ENCODE measurements around the gene DNM3. TPM values are rescaled to one million over a fixed set of nuclear protein-coding genes. Genes with fewer than 3 reads are reported as not detected.

Gene DNM3
- total RNA-seq, 1 donor from 2014 or later: 0.41 TPM

DNA sequence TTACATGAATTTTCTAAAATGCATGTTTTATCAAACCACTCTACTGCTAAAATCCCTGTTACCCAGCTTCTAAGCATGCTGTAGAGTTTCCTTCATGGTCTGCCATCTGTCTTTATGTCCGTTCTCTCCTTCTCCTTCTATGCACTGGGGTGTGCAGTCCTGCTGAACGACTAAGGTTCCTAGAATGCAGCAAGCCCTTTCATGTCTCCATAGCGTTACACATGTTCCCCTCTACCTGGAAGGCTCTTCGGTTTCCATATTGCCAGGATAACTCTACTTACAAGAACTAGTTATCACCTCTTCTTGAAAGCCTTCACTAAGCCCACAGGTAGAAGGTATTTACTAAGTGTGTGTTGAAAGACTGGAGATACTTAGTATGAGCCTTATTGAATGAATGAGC is 22.2 kb downstream of the DNM3 start:
- Mint-ChIP-seq H3K36me3 (ENCODE audit: low read depth) (no peaks in the 10 kb centered on the region), H3K27ac (no peak overlapping the region), H3K27me3 (ENCODE audit: low read depth) (peaks cover 26% of the 10 kb centered on the region), H3K4me1 (ENCODE audit: low read depth) (no peaks in the 10 kb centered on the region), H3K4me3 (ENCODE audit: low read depth) (no peak overlapping the region), H3K9me3 (no peaks in the 10 kb centered on the region)
- DNase-seq (ENCODE audit: low spot score): no peak
- intact Hi-C loops (cut with micrococcal nuclease): no loop called here

DNA sequence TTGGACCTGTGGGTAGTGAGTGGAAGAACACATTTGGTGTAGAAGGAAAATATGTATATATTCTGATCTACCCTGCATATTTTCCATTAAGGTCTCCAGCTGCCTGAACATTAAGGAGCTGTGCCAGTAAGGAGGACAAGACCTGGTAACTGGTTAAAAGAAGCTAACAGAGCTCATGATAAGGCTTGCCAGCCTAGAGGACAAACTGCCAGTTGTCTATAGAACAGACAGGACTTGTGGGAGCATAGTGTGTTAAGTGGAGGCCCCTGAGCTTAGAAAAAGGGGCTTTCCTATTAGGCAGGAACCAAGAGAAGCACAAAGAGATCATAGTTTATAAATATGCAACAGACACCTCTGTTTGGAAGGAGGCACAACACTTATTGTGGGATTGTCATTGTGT is 23.0 kb downstream of the DNM3 start:
- H3K27ac Mint-ChIP-seq: no peak overlapping the region
- DNase-seq (ENCODE audit: low spot score): no peak
- no peaks in the 10 kb centered on the region for H3K9me3 Mint-ChIP-seq
- no peaks in the 10 kb centered on the region for H3K4me1 Mint-ChIP-seq (ENCODE audit: low read depth)
- intact Hi-C loops (cut with micrococcal nuclease): no loop called here
- H3K4me3 Mint-ChIP-seq (ENCODE audit: low read depth): no peak overlapping the region
- H3K36me3 Mint-ChIP-seq (ENCODE audit: low read depth): no peaks in the 10 kb centered on the region
- peaks cover 28% of the 10 kb centered on the region for H3K27me3 Mint-ChIP-seq (ENCODE audit: low read depth)

DNA sequence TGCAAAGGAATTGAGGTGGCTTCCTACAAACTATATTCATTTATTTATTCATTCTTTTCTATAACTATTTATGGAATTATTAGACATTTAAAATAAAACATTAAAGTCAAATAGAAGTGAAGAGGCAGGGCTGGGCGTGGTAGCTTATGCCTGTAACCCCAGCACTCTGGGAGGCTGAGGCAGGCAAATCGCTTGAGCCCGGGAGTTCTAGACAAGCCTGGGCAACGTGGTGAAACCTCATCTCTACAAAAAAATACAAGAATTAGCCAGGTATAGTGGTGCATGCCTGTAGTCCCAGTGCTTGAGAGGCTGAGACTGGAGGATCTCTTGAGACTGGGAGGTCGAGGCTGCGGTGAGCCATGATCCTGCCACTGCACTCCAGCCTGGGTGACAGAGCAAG is 23.8 kb downstream of the DNM3 start:
- H3K36me3 Mint-ChIP-seq (ENCODE audit: low read depth): no peaks in the 10 kb centered on the region
- DNase-seq (ENCODE audit: low spot score): no peak
- peaks cover 30% of the 10 kb centered on the region for H3K27me3 Mint-ChIP-seq (ENCODE audit: low read depth)
- no peak overlapping the region for H3K4me3 Mint-ChIP-seq (ENCODE audit: low read depth)
- H3K9me3 Mint-ChIP-seq: no peaks in the 10 kb centered on the region
- no peak overlapping the region for H3K27ac Mint-ChIP-seq
- H3K4me1 Mint-ChIP-seq (ENCODE audit: low read depth): no peaks in the 10 kb centered on the region
- intact Hi-C loops (cut with micrococcal nuclease): no loop called here

DNA sequence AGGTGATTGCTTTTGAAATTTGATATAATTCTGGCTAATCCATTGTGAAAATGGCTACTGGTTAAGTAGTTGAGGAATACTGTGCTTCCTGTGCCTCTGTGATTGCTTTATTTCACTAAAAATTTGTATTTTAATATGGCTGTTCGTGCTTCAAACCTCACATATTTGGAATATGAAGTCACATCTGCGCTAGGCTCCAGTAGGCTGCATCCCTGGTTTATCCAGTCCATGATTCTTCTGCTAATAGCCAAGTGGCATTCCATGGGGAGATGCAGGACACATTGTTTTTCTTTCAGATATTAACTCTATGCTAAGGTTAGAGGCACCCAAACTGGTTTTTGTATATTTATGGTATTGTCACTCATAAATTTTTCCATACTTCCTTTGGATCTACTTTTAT is 25.9 kb downstream of the DNM3 start:
- intact Hi-C loops (cut with micrococcal nuclease): no loop called here
- H3K9me3 Mint-ChIP-seq: no peaks in the 10 kb centered on the region
- no peak overlapping the region for H3K27ac Mint-ChIP-seq
- H3K27me3 Mint-ChIP-seq (ENCODE audit: low read depth): peaks cover 36% of the 10 kb centered on the region
- H3K4me1 Mint-ChIP-seq (ENCODE audit: low read depth): no peaks in the 10 kb centered on the region
- H3K4me3 Mint-ChIP-seq (ENCODE audit: low read depth): no peak overlapping the region
- no peaks in the 10 kb centered on the region for H3K36me3 Mint-ChIP-seq (ENCODE audit: low read depth)
- DNase-seq (ENCODE audit: low spot score): no peak

DNA sequence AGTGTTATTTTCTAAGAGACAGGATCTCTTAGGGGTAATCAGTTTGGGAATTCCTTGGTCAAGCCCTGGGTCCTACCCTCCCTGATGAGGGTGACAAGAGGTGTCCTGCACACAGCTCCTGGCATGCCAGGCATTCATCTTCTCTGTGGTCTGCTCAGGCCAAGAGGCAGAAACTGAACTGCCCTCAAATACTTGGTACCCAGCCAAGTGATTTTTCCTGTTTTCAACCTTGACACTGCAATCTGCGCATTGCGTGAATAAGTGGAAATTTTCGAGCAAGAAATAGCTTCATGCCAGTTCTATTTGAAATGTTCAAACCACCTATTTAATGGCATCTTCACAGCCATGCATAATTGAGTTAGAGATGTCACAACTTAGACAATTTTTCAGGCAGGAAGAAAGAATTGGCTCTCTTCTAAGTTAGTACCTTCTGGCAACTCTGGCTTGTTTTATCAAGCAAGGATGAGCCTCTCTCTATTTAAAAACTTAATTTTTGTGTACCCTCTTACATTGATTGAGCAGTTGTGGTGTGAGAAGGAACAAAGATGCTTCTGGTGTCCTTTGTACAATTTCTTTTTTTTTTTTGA is 27.0 kb downstream of the DNM3 start:
- H3K9me3 Mint-ChIP-seq: no peaks in the 10 kb centered on the region
- no peak overlapping the region for H3K27ac Mint-ChIP-seq
- no peak overlapping the region for H3K4me3 Mint-ChIP-seq (ENCODE audit: low read depth)
- H3K4me1 Mint-ChIP-seq (ENCODE audit: low read depth): no peaks in the 10 kb centered on the region
- no peaks in the 10 kb centered on the region for H3K36me3 Mint-ChIP-seq (ENCODE audit: low read depth)
- H3K27me3 Mint-ChIP-seq (ENCODE audit: low read depth): peaks cover 33% of the 10 kb centered on the region
- DNase-seq (ENCODE audit: low spot score): no peak
- intact Hi-C loops (cut with micrococcal nuclease): no loop called here

DNA sequence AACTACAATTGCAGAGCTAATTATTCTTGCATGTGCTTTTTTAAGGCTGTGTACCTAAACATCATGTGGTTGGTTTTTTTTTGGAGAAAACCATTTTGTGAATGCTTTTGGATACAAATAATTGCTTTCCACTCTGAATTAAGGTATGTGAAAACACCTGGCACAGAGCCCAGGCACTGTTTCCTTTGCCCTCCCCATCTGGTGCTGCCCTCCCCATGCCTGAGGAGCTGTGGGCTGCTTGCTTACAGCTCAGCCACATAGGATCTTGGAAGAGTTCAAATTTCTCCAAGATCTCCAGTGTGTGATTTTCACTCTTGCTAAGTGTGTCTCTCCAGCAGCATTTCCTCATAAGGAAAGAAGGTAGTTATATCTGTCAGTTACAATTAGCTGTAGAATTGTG is 27.8 kb downstream of the DNM3 start:
- Mint-ChIP-seq H3K4me3 (ENCODE audit: low read depth) (no peak overlapping the region), H3K27ac (no peak overlapping the region), H3K36me3 (ENCODE audit: low read depth) (no peaks in the 10 kb centered on the region), H3K27me3 (ENCODE audit: low read depth) (peaks cover 38% of the 10 kb centered on the region), H3K4me1 (ENCODE audit: low read depth) (no peaks in the 10 kb centered on the region), H3K9me3 (no peaks in the 10 kb centered on the region)
- intact Hi-C loops (cut with micrococcal nuclease): no loop called here
- no peak for DNase-seq (ENCODE audit: low spot score)

DNA sequence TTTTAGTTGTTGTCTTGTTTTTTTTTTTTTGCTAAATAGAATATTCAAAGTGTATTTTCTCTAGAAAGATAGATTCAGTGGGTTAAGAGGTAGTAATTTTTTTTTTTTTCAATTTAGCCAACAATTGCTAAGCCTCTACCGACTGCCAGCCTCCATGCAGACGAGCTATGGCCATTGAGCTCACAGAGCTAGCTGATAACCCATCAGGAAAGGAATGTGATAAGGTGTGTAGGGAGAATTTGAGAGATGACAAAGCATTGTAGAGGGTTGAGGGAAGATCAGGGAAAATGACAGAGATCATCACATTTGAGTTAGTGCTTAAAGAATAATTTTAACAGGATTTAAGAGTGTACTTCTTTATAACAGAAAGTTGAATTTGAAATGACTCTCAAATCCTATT is 30.6 kb downstream of the DNM3 start:
- DNase-seq (ENCODE audit: low spot score): no peak
- H3K4me3 Mint-ChIP-seq (ENCODE audit: low read depth): no peak overlapping the region
- H3K9me3 Mint-ChIP-seq: no peaks in the 10 kb centered on the region
- peaks cover 1% of the 10 kb centered on the region for H3K4me1 Mint-ChIP-seq (ENCODE audit: low read depth)
- peaks cover 34% of the 10 kb centered on the region for H3K27me3 Mint-ChIP-seq (ENCODE audit: low read depth)
- no peaks in the 10 kb centered on the region for H3K36me3 Mint-ChIP-seq (ENCODE audit: low read depth)
- H3K27ac Mint-ChIP-seq: no peak overlapping the region
- intact Hi-C loops (cut with micrococcal nuclease): no loop called here

DNA sequence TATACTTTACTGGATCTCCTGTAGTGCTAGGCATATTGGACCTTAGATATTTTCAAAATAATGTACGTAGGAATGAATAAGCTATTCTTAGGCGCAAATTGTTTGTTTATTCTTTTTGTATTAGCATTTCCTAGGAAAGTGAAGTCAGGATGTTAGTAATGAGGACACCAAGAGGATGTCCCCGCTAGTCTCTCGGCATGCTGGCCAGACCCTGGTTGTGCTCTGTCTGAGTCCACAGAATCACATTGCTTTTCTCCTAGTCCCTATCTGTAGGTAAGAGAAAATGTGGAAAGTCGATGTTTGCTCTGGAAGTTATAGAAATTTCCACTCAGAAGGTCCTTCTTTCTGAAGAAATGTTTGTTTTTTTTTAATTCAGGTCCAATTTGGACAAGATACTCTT is 31.1 kb downstream of the DNM3 start:
- H3K4me3 Mint-ChIP-seq (ENCODE audit: low read depth): no peak overlapping the region
- H3K4me1 Mint-ChIP-seq (ENCODE audit: low read depth): peaks cover 1% of the 10 kb centered on the region
- H3K36me3 Mint-ChIP-seq (ENCODE audit: low read depth): no peaks in the 10 kb centered on the region
- H3K9me3 Mint-ChIP-seq: no peaks in the 10 kb centered on the region
- DNase-seq (ENCODE audit: low spot score): no peak
- peaks cover 34% of the 10 kb centered on the region for H3K27me3 Mint-ChIP-seq (ENCODE audit: low read depth)
- H3K27ac Mint-ChIP-seq: no peak overlapping the region
- intact Hi-C loops (cut with micrococcal nuclease): no loop called here

DNA sequence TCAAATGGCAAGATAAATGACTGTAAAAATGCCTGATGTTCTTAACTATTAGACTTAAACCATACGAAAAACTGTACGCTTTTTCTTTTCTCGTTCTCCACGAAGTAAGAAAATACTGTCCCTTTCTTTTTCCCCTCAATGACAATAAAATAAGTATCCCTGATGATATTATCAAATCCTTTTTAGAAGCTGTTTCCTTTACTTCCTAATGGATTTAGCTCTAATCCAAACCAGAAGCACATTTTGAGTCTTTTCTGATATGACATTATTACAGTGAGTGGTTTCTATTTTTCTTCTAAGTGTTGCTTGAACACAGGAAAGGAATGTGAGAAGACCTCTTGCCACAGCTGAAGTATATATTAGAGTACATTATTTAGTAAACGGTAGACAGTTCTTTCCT is 32.4 kb downstream of the DNM3 start:
- Mint-ChIP-seq H3K9me3 (no peaks in the 10 kb centered on the region), H3K27ac (no peak overlapping the region), H3K4me3 (ENCODE audit: low read depth) (no peak overlapping the region), H3K36me3 (ENCODE audit: low read depth) (no peaks in the 10 kb centered on the region), H3K4me1 (ENCODE audit: low read depth) (peaks cover 3% of the 10 kb centered on the region), H3K27me3 (ENCODE audit: low read depth) (peaks cover 34% of the 10 kb centered on the region)
- DNase-seq (ENCODE audit: low spot score): no peak
- intact Hi-C loops (cut with micrococcal nuclease): no loop called here

DNA sequence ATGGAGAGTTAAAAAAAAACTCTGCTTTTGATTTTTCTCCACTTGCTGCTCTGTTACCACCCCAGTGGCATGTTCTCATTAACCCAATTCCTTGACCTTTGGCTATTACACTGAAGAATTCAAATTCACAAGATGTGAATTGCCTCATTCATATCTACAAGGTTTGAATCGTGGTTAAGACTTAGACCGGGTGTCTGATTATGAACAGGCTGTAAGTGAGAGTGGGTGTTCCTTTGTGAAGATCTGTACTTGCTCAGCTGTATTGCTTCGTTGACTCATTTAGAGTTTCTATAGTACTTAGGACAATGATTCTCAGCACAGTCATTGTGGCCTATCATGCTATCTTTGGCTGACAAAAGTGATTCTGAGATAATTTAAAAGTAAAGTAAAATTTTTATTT is 36.4 kb downstream of the DNM3 start:
- H3K9me3 Mint-ChIP-seq: no peaks in the 10 kb centered on the region
- peaks cover 3% of the 10 kb centered on the region for H3K4me1 Mint-ChIP-seq (ENCODE audit: low read depth)
- no peak overlapping the region for H3K27ac Mint-ChIP-seq
- intact Hi-C loops (cut with micrococcal nuclease): loop anchor here (5.0 kb wide), 1 partner anchor 40 kb away; no protein-coding TSS in a partner anchor
- no peak overlapping the region for H3K4me3 Mint-ChIP-seq (ENCODE audit: low read depth)
- DNase-seq (ENCODE audit: low spot score): no peak
- no peaks in the 10 kb centered on the region for H3K36me3 Mint-ChIP-seq (ENCODE audit: low read depth)
- peaks cover 13% of the 10 kb centered on the region for H3K27me3 Mint-ChIP-seq (ENCODE audit: low read depth)

DNA sequence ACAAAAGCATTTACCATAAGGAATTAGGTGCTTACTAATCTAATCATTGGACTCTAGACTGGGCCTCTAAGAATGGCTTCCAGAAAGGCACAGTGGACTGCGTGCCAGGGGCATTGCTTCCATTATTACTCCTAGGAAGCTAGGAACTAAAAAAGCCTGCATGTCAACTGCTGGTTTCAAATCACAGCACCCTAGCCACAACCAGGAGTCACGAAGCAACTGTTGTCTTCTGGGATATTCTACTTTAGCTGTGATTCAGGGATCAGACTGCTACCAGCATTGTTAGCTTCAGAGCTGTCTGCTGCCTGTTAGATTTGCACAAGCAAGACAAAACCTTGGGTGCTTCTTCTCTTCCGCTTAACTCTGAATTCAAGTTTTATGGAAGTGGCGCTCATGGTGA is 38.3 kb downstream of the DNM3 start:
- H3K4me3 Mint-ChIP-seq (ENCODE audit: low read depth): no peak overlapping the region
- H3K36me3 Mint-ChIP-seq (ENCODE audit: low read depth): no peaks in the 10 kb centered on the region
- H3K27ac Mint-ChIP-seq: no peak overlapping the region
- peaks cover 7% of the 10 kb centered on the region for H3K27me3 Mint-ChIP-seq (ENCODE audit: low read depth)
- H3K4me1 Mint-ChIP-seq (ENCODE audit: low read depth): peaks cover 13% of the 10 kb centered on the region
- no peaks in the 10 kb centered on the region for H3K9me3 Mint-ChIP-seq
- intact Hi-C loops (cut with micrococcal nuclease): loop anchor here (5.0 kb wide), 1 partner anchor 38 kb away; no protein-coding TSS in a partner anchor
- DNase-seq (ENCODE audit: low spot score): no peak

DNA sequence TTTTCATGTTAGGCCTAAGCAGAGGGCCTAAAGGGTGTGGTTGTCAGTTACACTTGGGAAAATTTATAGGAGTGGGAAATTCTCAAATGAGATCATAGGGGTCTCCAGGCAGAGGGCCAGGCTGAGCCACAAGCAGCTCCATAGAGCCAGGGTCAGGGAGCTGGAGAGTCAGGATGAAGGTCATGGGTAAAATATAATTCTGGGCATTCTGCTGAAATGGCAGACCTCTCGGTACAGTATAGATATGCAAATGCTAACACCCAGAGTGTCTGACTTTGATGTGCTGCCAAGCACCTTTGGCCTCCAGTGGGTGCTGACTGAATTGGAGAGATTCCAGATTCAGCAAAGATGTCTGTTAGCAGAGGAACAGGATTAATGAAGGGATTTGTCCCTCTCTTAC is 40.1 kb downstream of the DNM3 start:
- peaks cover 1% of the 10 kb centered on the region for H3K27me3 Mint-ChIP-seq (ENCODE audit: low read depth)
- H3K4me3 Mint-ChIP-seq (ENCODE audit: low read depth): no peak overlapping the region
- no peak for DNase-seq (ENCODE audit: low spot score)
- no peak overlapping the region for H3K27ac Mint-ChIP-seq
- intact Hi-C loops (cut with micrococcal nuclease): no loop called here
- peaks cover 17% of the 10 kb centered on the region for H3K4me1 Mint-ChIP-seq (ENCODE audit: low read depth)
- no peaks in the 10 kb centered on the region for H3K9me3 Mint-ChIP-seq
- no peaks in the 10 kb centered on the region for H3K36me3 Mint-ChIP-seq (ENCODE audit: low read depth)

DNA sequence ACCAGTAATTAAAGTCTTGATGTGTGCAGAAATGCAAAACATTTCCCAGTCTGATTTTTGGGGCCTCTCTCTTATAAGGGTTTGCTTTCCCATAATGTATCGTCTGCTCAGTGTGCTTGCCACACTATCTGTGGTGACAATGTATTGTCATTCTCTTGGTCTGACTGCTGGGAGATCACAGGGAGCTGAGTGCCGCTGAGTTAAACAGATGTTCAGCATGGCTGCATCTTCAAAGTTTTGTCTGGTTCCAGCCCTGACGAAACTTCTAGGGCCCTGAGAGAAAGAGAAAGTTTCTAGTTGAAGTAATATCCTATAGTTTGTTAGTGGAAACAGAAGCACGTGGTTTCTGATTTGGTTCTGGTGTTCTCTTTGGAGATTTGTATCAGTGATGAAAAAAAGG is 42.6 kb downstream of the DNM3 start:
- intact Hi-C loops (cut with micrococcal nuclease): no loop called here
- H3K27me3 Mint-ChIP-seq (ENCODE audit: low read depth): no peaks in the 10 kb centered on the region
- no peak overlapping the region for H3K27ac Mint-ChIP-seq
- H3K4me1 Mint-ChIP-seq (ENCODE audit: low read depth): peaks cover 14% of the 10 kb centered on the region
- no peaks in the 10 kb centered on the region for H3K36me3 Mint-ChIP-seq (ENCODE audit: low read depth)
- H3K4me3 Mint-ChIP-seq (ENCODE audit: low read depth): no peak overlapping the region
- H3K9me3 Mint-ChIP-seq: no peaks in the 10 kb centered on the region
- peak; percentile 28 for DNase-seq (ENCODE audit: low spot score)

DNA sequence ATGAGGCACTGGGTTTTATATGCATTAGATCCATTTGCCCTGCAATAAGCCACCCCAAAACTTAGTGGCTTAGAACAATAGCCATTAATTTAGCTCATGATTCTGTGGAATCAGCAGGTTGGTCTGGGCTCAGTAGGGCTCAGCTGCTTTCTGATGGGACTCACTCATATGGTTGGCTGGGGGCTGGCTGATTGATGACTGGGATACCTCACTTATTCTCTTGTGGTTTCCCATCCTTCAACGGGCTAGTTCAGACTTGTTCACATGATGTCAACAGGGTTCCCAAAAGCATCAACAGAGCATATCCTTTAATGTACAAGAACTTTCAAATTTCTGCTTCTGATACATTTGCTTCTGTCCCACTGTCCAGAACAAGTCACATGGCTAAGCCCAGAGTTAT is 43.2 kb downstream of the DNM3 start:
- DNase-seq (ENCODE audit: low spot score): no peak
- H3K4me3 Mint-ChIP-seq (ENCODE audit: low read depth): no peak overlapping the region
- H3K27ac Mint-ChIP-seq: no peak overlapping the region
- intact Hi-C loops (cut with micrococcal nuclease): no loop called here
- no peaks in the 10 kb centered on the region for H3K36me3 Mint-ChIP-seq (ENCODE audit: low read depth)
- no peaks in the 10 kb centered on the region for H3K27me3 Mint-ChIP-seq (ENCODE audit: low read depth)
- no peaks in the 10 kb centered on the region for H3K9me3 Mint-ChIP-seq
- peaks cover 14% of the 10 kb centered on the region for H3K4me1 Mint-ChIP-seq (ENCODE audit: low read depth)
